ENCODE results near the gene PTK7. TPM values are rescaled to one million over a fixed set of nuclear protein-coding genes. Genes with fewer than 3 reads are reported as not detected.

PTK7 gene
- total and polyA plus RNA-seq, 2 of the 8 experiments (the other 6 are each of a cell fraction or from before 2014, with no cell fraction given): 110 to 138 TPM

DNA sequence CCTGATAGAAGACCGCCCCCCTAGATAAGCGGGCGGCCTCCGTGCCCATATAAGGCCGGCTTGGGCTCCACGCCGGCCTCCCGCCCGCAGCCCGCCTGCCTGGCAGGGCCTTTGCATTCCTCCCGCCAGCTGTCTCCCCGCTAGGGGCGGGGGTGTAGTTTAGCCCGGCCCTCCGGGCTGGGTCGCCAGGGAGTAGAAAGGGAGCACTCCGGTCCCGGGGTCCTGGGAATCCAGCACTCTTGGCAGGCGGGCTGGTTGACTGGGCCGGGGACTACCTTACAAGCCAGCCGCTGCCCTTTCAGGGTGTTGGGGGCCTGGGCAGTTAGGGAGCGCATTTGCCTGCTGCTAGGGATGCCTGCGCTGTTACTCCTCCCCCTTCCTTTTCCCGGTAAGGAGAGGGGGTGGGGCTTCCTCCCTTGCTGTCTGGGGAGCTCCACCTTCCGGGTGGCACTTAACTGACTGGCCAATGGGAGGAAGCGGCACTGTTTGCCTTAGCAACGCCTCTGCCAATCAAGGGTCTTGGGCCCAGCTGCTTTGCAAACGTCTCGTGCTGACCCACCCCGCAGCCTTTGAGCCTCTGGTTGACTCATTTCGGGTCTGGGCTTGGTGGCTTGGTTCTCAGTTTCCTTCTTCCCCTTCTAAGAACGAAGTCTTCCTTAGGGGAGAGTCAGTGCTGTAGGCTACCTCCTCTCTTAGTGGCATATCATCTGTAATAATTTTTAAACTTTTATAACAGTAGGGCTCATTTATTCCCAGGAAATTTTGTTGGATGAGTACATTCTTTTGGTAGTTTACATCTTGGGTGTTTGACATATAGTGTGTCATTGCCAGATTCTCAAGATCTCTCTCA is 98.4 kb downstream of the PTK7 start (continued):
- TF ChIP-seq, protein P1, sequence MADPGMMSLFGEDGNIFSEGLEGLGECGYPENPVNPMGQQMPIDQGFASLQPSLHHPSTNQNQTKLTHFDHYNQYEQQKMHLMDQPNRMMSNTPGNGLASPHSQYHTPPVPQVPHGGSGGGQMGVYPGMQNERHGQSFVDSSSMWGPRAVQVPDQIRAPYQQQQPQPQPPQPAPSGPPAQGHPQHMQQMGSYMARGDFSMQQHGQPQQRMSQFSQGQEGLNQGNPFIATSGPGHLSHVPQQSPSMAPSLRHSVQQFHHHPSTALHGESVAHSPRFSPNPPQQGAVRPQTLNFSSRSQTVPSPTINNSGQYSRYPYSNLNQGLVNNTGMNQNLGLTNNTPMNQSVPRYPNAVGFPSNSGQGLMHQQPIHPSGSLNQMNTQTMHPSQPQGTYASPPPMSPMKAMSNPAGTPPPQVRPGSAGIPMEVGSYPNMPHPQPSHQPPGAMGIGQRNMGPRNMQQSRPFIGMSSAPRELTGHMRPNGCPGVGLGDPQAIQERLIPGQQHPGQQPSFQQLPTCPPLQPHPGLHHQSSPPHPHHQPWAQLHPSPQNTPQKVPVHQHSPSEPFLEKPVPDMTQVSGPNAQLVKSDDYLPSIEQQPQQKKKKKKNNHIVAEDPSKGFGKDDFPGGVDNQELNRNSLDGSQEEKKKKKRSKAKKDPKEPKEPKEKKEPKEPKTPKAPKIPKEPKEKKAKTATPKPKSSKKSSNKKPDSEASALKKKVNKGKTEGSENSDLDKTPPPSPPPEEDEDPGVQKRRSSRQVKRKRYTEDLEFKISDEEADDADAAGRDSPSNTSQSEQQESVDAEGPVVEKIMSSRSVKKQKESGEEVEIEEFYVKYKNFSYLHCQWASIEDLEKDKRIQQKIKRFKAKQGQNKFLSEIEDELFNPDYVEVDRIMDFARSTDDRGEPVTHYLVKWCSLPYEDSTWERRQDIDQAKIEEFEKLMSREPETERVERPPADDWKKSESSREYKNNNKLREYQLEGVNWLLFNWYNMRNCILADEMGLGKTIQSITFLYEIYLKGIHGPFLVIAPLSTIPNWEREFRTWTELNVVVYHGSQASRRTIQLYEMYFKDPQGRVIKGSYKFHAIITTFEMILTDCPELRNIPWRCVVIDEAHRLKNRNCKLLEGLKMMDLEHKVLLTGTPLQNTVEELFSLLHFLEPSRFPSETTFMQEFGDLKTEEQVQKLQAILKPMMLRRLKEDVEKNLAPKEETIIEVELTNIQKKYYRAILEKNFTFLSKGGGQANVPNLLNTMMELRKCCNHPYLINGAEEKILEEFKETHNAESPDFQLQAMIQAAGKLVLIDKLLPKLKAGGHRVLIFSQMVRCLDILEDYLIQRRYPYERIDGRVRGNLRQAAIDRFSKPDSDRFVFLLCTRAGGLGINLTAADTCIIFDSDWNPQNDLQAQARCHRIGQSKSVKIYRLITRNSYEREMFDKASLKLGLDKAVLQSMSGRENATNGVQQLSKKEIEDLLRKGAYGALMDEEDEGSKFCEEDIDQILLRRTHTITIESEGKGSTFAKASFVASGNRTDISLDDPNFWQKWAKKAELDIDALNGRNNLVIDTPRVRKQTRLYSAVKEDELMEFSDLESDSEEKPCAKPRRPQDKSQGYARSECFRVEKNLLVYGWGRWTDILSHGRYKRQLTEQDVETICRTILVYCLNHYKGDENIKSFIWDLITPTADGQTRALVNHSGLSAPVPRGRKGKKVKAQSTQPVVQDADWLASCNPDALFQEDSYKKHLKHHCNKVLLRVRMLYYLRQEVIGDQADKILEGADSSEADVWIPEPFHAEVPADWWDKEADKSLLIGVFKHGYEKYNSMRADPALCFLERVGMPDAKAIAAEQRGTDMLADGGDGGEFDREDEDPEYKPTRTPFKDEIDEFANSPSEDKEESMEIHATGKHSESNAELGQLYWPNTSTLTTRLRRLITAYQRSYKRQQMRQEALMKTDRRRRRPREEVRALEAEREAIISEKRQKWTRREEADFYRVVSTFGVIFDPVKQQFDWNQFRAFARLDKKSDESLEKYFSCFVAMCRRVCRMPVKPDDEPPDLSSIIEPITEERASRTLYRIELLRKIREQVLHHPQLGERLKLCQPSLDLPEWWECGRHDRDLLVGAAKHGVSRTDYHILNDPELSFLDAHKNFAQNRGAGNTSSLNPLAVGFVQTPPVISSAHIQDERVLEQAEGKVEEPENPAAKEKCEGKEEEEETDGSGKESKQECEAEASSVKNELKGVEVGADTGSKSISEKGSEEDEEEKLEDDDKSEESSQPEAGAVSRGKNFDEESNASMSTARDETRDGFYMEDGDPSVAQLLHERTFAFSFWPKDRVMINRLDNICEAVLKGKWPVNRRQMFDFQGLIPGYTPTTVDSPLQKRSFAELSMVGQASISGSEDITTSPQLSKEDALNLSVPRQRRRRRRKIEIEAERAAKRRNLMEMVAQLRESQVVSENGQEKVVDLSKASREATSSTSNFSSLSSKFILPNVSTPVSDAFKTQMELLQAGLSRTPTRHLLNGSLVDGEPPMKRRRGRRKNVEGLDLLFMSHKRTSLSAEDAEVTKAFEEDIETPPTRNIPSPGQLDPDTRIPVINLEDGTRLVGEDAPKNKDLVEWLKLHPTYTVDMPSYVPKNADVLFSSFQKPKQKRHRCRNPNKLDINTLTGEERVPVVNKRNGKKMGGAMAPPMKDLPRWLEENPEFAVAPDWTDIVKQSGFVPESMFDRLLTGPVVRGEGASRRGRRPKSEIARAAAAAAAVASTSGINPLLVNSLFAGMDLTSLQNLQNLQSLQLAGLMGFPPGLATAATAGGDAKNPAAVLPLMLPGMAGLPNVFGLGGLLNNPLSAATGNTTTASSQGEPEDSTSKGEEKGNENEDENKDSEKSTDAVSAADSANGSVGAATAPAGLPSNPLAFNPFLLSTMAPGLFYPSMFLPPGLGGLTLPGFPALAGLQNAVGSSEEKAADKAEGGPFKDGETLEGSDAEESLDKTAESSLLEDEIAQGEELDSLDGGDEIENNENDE (IDR thresholded peaks at IDR 0.05; ENCODE audit: insufficient replicate concordance, low read length): no peak
- TF ChIP-seq NRF1 (IDR thresholded peaks at IDR 0.05; ENCODE audit: low read depth, low read length) (no peak), RBBP5 (IDR thresholded peaks at IDR 0.05; ENCODE audit: borderline replicate concordance, low read depth, low read length) (peak; percentile 48; the same call in 1 of the 2 replicates), SAP30 (IDR thresholded peaks at IDR 0.05; ENCODE audit: insufficient read depth, insufficient replicate concordance, low read length) (peak; percentile 40), TCF12 (IDR thresholded peaks at IDR 0.05; ENCODE audit: low read depth, low read length) (peak; percentile 83; the same call in 1 of the 2 replicates), GTF2F1 (IDR thresholded peaks at IDR 0.05; ENCODE audit: borderline replicate concordance, low read depth, low read length) (no peak), SIRT6 (IDR thresholded peaks at IDR 0.05; ENCODE audit: low read length) (no peak), CREB1 (IDR thresholded peaks at IDR 0.05) (no peak), YY1 (IDR thresholded peaks at IDR 0.05; ENCODE audit: low read depth, low read length) (no peak), RNF2 (IDR thresholded peaks at IDR 0.05; ENCODE audit: borderline replicate concordance, low read depth, low read length, missing control alignments, poor library complexity, severe bottlenecking) (no peak)
